Activated naive CD4-positive, alpha-beta T cell treated with anti-CD3 and anti-CD28 coated beads, Interleukin-2, amount 10 ng/mL, durations not matched to agents 7 days and 5 days (primary cell): Measurements from ENCODE around the gene HSP90B1.

Source experiments
- CTCF ChIA-PET: fragments of 350-600 bp; sonication (Branson Sonifier 250); formaldehyde crosslinking; loops from one replicate; lab custom pipeline; 2021; ENCODE audit warnings: antibody characterized with exemption; lab: Charles Lee
- DNase-seq: peaks from one replicate; pipeline ENCODE4 v3.0.0-alpha.2; 2020
- H3K27ac Mint-ChIP-seq: one replicate; pipeline ENCODE4 v1.8.0; 2021; ENCODE audit warnings: mild to moderate bottlenecking, moderate library complexity, mixed read lengths
- H3K27me3 Mint-ChIP-seq: one replicate; pipeline ENCODE4 v1.8.0; 2021; ENCODE audit warnings: mild to moderate bottlenecking, mixed read lengths
- H3K36me3 Mint-ChIP-seq: one replicate; pipeline ENCODE4 v1.8.0; 2021; ENCODE audit warnings: mixed read lengths
- H3K4me1 Mint-ChIP-seq: one replicate; pipeline ENCODE4 v1.8.0; 2021; ENCODE audit warnings: mixed read lengths
- H3K4me3 Mint-ChIP-seq: one replicate; pipeline ENCODE4 v1.8.0; 2021; ENCODE audit warnings: mild to moderate bottlenecking, moderate library complexity, mixed read lengths
- H3K9me3 Mint-ChIP-seq: one replicate; pipeline ENCODE4 v1.8.0; 2021; ENCODE audit warnings: mixed read lengths

The HSP90B1 gene

GRCh38 chr12:103930034-103930786, at the start of gene HSP90B1:
TSS of gene HSP90B1 (plus strand) at chr12:103930410. CDS start at chr12:103930516, 106 bp downstream.
- peaks cover 64% of the 10 kb centered on the region for H3K4me1 Mint-ChIP-seq
- H3K4me3 Mint-ChIP-seq = peak within 1 kb of the TSS; percentile 84
- H3K36me3 Mint-ChIP-seq = peaks cover 43% of the 10 kb centered on the region
- H3K27ac Mint-ChIP-seq = peak within 1 kb of the TSS; percentile 100
- DNase-seq = peak; percentile 100
- no peaks in the 10 kb centered on the region for H3K9me3 Mint-ChIP-seq
- CTCF ChIA-PET = interaction anchor here (1.1 to 1.4 kb wide), 2 partner anchors 52 to 357 kb away, joined by 3 read pairs; no protein-coding TSS in a partner anchor
- peaks cover 7% of the 10 kb centered on the region for H3K27me3 Mint-ChIP-seq

- no peaks in the 10 kb centered on the region for H3K36me3 Mint-ChIP-seq
- peaks cover 32% of the 10 kb centered on the region for H3K4me1 Mint-ChIP-seq
- H3K27me3 Mint-ChIP-seq = no peaks in the 10 kb centered on the region
- no peak for DNase-seq
- no peak overlapping the region for H3K27ac Mint-ChIP-seq
- no peak overlapping the region for H3K4me3 Mint-ChIP-seq
- no peaks in the 10 kb centered on the region for H3K9me3 Mint-ChIP-seq
- CTCF ChIA-PET = interaction anchor here (2.0 kb wide), 1 partner anchor 11 kb away, joined by 7 read pairs; no protein-coding TSS in a partner anchor
These were observed 48.9 kb upstream of the HSP90B1 start for GRCh38 chr12:103881261-103881660.

DNA sequence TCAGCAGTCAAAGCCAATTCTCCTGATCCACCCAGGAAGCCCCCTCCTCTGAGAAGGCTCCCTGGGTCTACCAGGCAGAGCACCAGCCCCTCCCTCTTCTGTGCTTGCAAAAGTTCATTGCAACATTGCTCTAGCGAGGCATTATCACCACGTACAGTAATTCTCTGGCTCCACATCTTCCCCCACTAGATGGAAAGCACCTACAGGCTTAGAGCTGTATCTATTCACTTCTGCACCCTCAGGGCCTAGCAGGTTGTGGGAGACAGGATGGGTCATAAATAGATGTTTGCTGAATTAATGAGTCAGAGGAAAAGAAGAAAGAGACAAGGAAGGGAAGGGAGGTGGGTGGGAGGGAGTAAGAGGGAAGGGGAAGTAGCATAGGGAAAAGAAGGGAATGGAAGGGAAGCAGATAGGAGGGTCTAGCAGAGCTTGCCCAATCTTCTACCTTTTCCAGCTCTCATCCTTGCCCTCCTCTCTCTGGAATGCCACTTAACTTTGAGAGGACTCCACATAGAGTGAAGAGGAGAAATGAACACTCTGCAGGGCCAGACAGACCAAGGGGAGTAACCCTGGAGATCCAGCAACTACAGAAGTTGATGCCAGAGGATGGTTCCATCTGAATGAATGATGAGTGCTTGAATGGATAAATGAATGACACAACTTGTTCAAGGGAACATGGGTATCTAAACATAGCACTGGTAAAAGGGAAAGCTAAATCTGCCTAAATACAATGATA, 47.2 kb upstream of the HSP90B1 start:
- Mint-ChIP-seq H3K9me3 (no peaks in the 10 kb centered on the region), H3K4me1 (peaks cover 31% of the 10 kb centered on the region), H3K36me3 (no peaks in the 10 kb centered on the region), H3K4me3 (no peak overlapping the region), H3K27ac (no peak overlapping the region), H3K27me3 (no peaks in the 10 kb centered on the region)
- no peak for DNase-seq
- CTCF ChIA-PET = interaction anchor here (0.7 to 3.3 kb wide), 3 partner anchors 44 to 226 kb away, joined by 3 to 25 read pairs (median 3); no protein-coding TSS in a partner anchor

GRCh38 chr12:103883908-103884307, 46.3 kb upstream of the HSP90B1 start:
- H3K4me3 Mint-ChIP-seq = no peak overlapping the region
- H3K36me3 Mint-ChIP-seq = no peaks in the 10 kb centered on the region
- H3K4me1 Mint-ChIP-seq = peaks cover 27% of the 10 kb centered on the region
- CTCF ChIA-PET = interaction anchor here (0.6 to 3.3 kb wide), 11 partner anchors 11 to 226 kb away, joined by 3 to 25 read pairs (median 3); no protein-coding TSS in a partner anchor
- no peaks in the 10 kb centered on the region for H3K9me3 Mint-ChIP-seq
- no peaks in the 10 kb centered on the region for H3K27me3 Mint-ChIP-seq
- no peak for DNase-seq
- H3K27ac Mint-ChIP-seq = no peak overlapping the region

GRCh38 chr12:103884316-103884715, 45.9 kb upstream of the HSP90B1 start:
- CTCF ChIA-PET = interaction anchor here (0.6 to 3.3 kb wide), 10 partner anchors 11 to 225 kb away, joined by 3 to 25 read pairs (median 3); no protein-coding TSS in a partner anchor
- Mint-ChIP-seq H3K9me3 (no peaks in the 10 kb centered on the region), H3K4me3 (no peak overlapping the region), H3K4me1 (peaks cover 23% of the 10 kb centered on the region), H3K27me3 (no peaks in the 10 kb centered on the region), H3K27ac (no peak overlapping the region), H3K36me3 (no peaks in the 10 kb centered on the region)
- peak; percentile 57 for DNase-seq

- peaks cover 14% of the 10 kb centered on the region for H3K4me1 Mint-ChIP-seq
- no peaks in the 10 kb centered on the region for H3K36me3 Mint-ChIP-seq
- no peaks in the 10 kb centered on the region for H3K27me3 Mint-ChIP-seq
- no peak overlapping the region for H3K27ac Mint-ChIP-seq
- no peaks in the 10 kb centered on the region for H3K9me3 Mint-ChIP-seq
- no peak for DNase-seq
- CTCF ChIA-PET = no interaction called here
- H3K4me3 Mint-ChIP-seq = no peak overlapping the region
These were observed 43.9 kb upstream of the HSP90B1 start for GRCh38 chr12:103886195-103886797.

- no peak overlapping the region for H3K27ac Mint-ChIP-seq
- H3K4me1 Mint-ChIP-seq = peaks cover 14% of the 10 kb centered on the region
- CTCF ChIA-PET = interaction anchor here (0.9 kb wide), 1 partner anchor 213 kb away, joined by 3 read pairs; no protein-coding TSS in a partner anchor
- no peaks in the 10 kb centered on the region for H3K9me3 Mint-ChIP-seq
- no peak overlapping the region for H3K4me3 Mint-ChIP-seq
- no peak for DNase-seq
- H3K36me3 Mint-ChIP-seq = no peaks in the 10 kb centered on the region
- no peaks in the 10 kb centered on the region for H3K27me3 Mint-ChIP-seq
These were observed 42.5 kb upstream of the HSP90B1 start for GRCh38 chr12:103887738-103888137.

DNA sequence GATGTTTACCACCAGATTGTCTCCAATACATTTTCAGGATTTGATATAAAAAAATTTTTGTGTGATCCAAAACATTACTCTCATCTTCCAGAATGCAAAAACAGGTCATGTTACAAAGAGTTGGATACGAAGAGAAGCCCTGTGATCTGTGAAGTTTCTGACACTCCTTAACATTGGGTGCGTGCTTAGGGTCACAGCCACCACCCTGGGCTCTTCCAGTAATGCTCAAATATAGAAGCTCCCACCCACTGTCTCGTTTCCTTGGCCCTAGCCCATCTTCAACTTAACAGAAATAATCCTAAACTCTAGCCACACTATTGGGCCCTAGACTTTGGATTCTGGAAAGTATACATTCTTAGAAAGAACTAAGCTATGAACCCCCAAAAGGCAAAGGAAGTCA, 32.9 kb upstream of the HSP90B1 start:
- DNase-seq = no peak
- Mint-ChIP-seq H3K4me1 (peaks cover 20% of the 10 kb centered on the region), H3K36me3 (no peaks in the 10 kb centered on the region), H3K9me3 (no peaks in the 10 kb centered on the region), H3K27ac (no peak overlapping the region), H3K4me3 (no peak overlapping the region), H3K27me3 (peaks cover 6% of the 10 kb centered on the region)
- CTCF ChIA-PET = interaction anchor here (1.1 to 2.2 kb wide), 2 partner anchors 13 to 212 kb away, joined by 3 to 4 read pairs; no protein-coding TSS in a partner anchor

DNA sequence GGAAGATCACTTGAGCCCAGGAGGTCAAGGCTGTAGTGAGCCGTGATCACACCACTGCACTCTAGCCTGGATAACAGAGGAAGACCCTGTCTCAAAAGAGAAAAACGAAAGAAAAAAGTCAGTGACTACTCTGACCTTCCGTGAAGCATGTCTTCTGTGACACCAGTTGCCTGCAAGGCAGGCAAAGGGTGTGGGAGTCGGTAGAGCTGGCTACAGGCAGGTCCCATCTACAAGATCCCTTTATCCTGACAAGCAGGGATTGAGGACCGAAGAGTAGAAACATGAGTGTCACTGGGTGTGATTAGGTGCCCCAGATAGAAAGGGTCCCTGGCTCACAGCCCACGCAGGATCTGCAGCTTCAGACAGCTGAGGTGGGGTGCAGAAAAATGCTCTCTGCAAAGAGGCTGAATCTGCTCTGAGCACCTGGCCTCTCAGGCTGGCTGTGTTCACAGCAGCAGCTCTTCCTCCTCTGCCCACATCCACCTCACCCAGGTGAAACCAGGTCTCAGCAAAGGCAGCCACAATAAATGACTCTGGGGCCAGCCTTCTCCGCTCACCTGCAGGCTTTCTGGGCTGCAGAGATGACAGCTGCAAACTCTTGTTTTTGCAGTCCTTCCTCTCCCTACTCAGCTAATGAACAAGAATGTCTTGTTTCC, 28.6 kb upstream of the HSP90B1 start:
- Mint-ChIP-seq H3K27ac (peak overlapping the region; percentile 83), H3K27me3 (no peaks in the 10 kb centered on the region)
- DNase-seq = peak; percentile 66

GRCh38 chr12:103903993-103904392, 26.2 kb upstream of the HSP90B1 start:
- CTCF ChIA-PET = interaction anchor here (0.6 kb wide), 1 partner anchor 12 kb away, joined by 3 read pairs; no protein-coding TSS in a partner anchor
- Mint-ChIP-seq H3K9me3 (peaks cover 7% of the 10 kb centered on the region), H3K27me3 (no peaks in the 10 kb centered on the region), H3K4me1 (peaks cover 51% of the 10 kb centered on the region), H3K36me3 (no peaks in the 10 kb centered on the region), H3K4me3 (no peak overlapping the region), H3K27ac (no peak overlapping the region)
- no peak for DNase-seq

More for the DNA sequence above, 28.6 kb upstream of the HSP90B1 start:
- Mint-ChIP-seq H3K4me1 (peaks cover 43% of the 10 kb centered on the region), H3K9me3 (peaks cover 7% of the 10 kb centered on the region), H3K4me3 (peak overlapping the region; percentile 39), H3K36me3 (no peaks in the 10 kb centered on the region)
- CTCF ChIA-PET = interaction anchor here (0.8 to 1.4 kb wide), 4 partner anchors 9 to 23 kb away, joined by 3 to 4 read pairs (median 3); no protein-coding TSS in a partner anchor

- CTCF ChIA-PET = no interaction called here
- no peaks in the 10 kb centered on the region for H3K27me3 Mint-ChIP-seq
- H3K4me3 Mint-ChIP-seq = no peak overlapping the region
- DNase-seq = no peak
- peaks cover 45% of the 10 kb centered on the region for H3K4me1 Mint-ChIP-seq
- H3K27ac Mint-ChIP-seq = peak overlapping the region; percentile 40
- peaks cover 7% of the 10 kb centered on the region for H3K9me3 Mint-ChIP-seq
- H3K36me3 Mint-ChIP-seq = no peaks in the 10 kb centered on the region
These were observed 24.4 kb upstream of the HSP90B1 start for GRCh38 chr12:103905730-103906349.

GRCh38 chr12:103908246-103908541, 22.0 kb upstream of the HSP90B1 start:
- no peak for DNase-seq
- Mint-ChIP-seq H3K36me3 (no peaks in the 10 kb centered on the region), H3K27me3 (no peaks in the 10 kb centered on the region), H3K9me3 (peaks cover 7% of the 10 kb centered on the region), H3K27ac (no peak overlapping the region), H3K4me1 (peaks cover 24% of the 10 kb centered on the region), H3K4me3 (no peak overlapping the region)
- CTCF ChIA-PET = no interaction called here

DNA sequence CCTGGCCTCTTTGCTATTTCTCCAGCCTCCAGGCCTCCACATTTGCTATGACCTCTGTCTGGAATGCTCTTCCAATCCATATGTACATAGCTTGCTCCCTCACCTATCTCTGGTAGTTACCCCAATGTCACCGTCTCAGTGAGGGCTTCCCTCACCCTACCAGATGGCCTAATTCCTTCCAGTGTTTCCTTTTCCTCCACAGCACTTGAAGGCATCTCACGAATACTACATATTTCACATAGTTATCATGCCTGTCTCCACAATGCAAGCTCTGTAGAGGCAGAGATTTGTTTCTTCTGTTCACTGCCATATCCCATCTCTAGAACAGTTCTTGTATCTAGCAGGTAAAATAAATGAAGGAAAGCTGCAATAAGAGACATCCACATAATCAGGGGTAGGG, 21.3 kb upstream of the HSP90B1 start:
- DNase-seq = no peak
- Mint-ChIP-seq H3K4me3 (no peak overlapping the region), H3K36me3 (no peaks in the 10 kb centered on the region), H3K4me1 (peaks cover 21% of the 10 kb centered on the region), H3K9me3 (peaks cover 7% of the 10 kb centered on the region), H3K27me3 (no peaks in the 10 kb centered on the region), H3K27ac (no peak overlapping the region)
- CTCF ChIA-PET = no interaction called here
